Measurements from ENCODE around the gene SLC16A3. TPM values are rescaled to one million over a fixed set of nuclear protein-coding genes. Genes with fewer than 3 reads are reported as not detected.

Gene SLC16A3
- total RNA-seq, 4 donors from 2014 or later = 18.8 to 32.9 (median 21.7) TPM

DNA sequence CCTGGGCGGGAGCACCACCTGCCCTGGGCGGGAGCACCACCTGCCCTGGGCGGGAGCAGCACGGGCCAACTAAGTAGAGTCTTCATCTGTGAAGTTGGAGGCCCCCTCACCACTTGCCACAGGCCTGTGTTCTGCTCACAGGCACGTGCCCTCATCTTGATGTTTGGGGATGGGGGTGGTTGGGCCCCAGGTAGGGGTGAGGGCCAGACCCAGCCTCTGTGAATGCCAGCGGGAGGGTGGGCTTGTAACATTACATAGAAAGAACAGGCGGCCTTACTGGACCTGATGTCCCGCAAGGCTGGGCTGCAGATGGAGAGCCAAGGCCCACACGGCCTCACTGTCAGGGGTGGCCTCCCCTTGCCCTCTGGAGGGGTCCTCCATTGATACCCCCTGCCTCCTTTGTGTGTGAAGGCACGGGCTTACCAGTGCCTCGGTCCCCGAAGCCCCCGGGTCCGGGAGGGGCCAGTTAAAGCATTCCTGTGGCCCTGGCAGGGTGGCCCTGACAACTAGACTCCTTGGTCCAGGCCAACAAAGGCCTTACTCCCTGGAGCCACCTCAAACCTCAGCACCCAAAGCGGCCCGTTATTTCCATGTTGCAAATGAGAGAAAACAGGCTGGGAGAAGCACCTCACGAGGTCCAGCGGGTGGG is 1.1 kb upstream of the SLC16A3 start:
- no peak for DNase-seq
- WGBS, 2 donors = no CpG with 5 or more reads among the region's 18 CpGs
- H3K4me3 ChIP-seq = peak overlapping the region; percentile 35 to 84 (median 64)

DNA sequence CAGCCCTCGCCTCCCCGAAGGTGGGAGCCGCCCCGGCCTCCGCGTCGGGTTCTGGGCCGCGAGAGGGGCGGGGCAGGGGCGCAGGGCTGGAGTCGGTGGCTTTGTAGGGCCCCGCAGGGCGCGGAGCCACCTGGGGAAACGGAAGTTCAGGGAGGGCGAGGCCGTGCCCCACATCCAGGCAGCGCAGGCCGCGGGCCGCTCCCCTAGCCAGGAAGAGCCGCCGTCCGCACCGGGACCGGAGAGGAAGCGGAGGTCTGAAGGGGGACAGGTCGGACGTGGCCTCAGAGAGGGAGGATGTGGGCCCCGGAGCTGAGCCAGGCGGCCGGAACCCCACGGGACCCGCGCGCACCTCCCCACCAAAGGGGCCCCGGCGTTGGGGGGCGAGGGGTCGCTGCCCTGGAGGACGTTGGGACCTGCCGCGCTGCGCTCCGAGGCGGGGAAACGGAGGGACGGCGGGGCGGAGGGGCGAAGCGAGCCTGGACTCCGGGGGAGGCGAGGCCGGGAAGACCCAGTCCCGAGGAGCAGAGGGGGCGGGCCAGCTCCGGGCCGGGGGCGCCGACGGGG is 482 bp upstream of the SLC16A3 start:
- Histone ChIP-seq H3K27me3 (peaks cover 0 to 36% (median 0%) of the 10 kb centered on the region in 4 donors), H3K4me1 (peaks cover 32 to 57% (median 42%) of the 10 kb centered on the region in 3 donors), H3K4me3 (peak overlapping the region; percentile 35 to 84 (median 64)), H3K27ac (peak overlapping the region; percentile 80 to 94 (median 90)), H3K9me3 (peaks cover 0 to 3% (median 0%) of the 10 kb centered on the region in 3 donors), H3K36me3 (no peaks in the 10 kb centered on the region)
- WGBS, 2 donors = 5% methylated on average over 4 of the region's 63 CpGs; no CpG with 5 or more reads in 1 of the 2 donors
- TF ChIP-seq, protein P1, sequence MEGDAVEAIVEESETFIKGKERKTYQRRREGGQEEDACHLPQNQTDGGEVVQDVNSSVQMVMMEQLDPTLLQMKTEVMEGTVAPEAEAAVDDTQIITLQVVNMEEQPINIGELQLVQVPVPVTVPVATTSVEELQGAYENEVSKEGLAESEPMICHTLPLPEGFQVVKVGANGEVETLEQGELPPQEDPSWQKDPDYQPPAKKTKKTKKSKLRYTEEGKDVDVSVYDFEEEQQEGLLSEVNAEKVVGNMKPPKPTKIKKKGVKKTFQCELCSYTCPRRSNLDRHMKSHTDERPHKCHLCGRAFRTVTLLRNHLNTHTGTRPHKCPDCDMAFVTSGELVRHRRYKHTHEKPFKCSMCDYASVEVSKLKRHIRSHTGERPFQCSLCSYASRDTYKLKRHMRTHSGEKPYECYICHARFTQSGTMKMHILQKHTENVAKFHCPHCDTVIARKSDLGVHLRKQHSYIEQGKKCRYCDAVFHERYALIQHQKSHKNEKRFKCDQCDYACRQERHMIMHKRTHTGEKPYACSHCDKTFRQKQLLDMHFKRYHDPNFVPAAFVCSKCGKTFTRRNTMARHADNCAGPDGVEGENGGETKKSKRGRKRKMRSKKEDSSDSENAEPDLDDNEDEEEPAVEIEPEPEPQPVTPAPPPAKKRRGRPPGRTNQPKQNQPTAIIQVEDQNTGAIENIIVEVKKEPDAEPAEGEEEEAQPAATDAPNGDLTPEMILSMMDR (IDR thresholded peaks at IDR 0.05) = no peak
- TF ChIP-seq POLR2A (IDR thresholded peaks at IDR 0.05) = peak in 2 of 4 donors; percentile 9 to 55
- DNase-seq = no peak
- intact Hi-C loops (cut with DNase I) = no loop called here

More for the DNA sequence above, 1.1 kb upstream of the SLC16A3 start:
- Histone ChIP-seq H3K36me3 (no peaks in the 10 kb centered on the region), H3K27ac (peak overlapping the region; percentile 80 to 94 (median 90)), H3K9me3 (peaks cover 0 to 3% (median 0%) of the 10 kb centered on the region in 3 donors), H3K27me3 (peaks cover 0 to 36% (median 0%) of the 10 kb centered on the region in 4 donors), H3K4me1 (peaks cover 32 to 51% (median 42%) of the 10 kb centered on the region in 3 donors)
- TF ChIP-seq, protein P1 (IDR thresholded peaks at IDR 0.05) = no peak
- TF ChIP-seq POLR2A (IDR thresholded peaks at IDR 0.05) = no peak
- intact Hi-C loops (cut with DNase I) = no loop called here

DNA sequence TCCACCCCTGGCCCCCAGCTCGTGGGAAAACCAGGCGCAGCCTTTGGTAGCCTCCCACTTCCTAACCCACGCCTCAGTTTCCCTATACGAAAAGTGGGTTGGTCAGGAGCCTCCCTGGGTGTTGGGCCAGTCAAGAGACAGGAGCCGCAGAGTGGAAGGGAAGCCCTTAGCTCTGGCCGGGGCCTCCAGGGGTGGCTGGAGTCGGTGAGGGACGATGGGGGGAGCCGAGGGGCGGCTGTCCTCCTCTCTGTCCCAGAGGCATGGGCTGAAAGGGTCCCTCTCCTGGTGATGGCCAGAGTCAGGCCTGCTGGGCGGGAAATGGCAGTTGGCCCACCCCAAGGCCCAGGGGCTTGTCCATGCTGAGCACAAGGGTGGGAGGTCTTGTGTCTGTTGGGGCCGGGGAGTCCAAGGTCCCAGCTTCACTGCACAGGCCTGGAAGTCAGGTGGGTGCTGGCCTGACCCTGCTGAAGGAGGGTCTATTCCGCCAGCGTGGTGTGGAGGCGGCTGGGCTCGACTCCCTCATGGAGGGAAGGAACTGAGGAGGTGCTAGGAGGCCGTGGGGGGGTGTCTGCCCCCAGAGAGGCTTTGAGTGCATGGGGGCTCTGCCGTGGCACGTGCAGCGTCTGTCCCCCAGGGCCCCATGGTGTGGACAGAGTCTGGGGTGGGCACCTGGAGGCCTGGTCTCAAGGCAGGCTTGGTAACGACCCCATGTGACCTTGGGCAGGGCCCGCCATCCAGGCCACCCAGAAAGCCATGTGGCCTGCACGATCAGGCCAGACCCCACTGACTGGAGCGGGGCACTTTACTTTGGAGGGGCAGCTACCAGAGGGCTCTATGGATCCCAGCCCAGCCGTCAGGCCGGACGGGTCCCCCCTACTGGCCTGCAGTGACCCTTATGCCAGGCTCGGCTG is 1.1 kb downstream of the SLC16A3 start:
- 33% methylated on average over 1 of the region's 28 CpGs; no CpG with 5 or more reads in 1 of the 2 donors for WGBS, 2 donors
- DNase-seq = no peak
- Histone ChIP-seq H3K36me3 (no peaks in the 10 kb centered on the region), H3K27ac (peak overlapping the region; percentile 80 to 94 (median 90)), H3K4me1 (peaks cover 36 to 71% (median 44%) of the 10 kb centered on the region in 3 donors), H3K4me3 (peak overlapping the region; percentile 35 to 84 (median 64)), H3K27me3 (peaks cover 0 to 36% (median 0%) of the 10 kb centered on the region in 4 donors), H3K9me3 (no peaks in the 10 kb centered on the region)
- no peak for TF ChIP-seq POLR2A (IDR thresholded peaks at IDR 0.05)
- TF ChIP-seq, protein P1 (IDR thresholded peaks at IDR 0.05) = no peak
- intact Hi-C loops (cut with DNase I) = no loop called here

DNA sequence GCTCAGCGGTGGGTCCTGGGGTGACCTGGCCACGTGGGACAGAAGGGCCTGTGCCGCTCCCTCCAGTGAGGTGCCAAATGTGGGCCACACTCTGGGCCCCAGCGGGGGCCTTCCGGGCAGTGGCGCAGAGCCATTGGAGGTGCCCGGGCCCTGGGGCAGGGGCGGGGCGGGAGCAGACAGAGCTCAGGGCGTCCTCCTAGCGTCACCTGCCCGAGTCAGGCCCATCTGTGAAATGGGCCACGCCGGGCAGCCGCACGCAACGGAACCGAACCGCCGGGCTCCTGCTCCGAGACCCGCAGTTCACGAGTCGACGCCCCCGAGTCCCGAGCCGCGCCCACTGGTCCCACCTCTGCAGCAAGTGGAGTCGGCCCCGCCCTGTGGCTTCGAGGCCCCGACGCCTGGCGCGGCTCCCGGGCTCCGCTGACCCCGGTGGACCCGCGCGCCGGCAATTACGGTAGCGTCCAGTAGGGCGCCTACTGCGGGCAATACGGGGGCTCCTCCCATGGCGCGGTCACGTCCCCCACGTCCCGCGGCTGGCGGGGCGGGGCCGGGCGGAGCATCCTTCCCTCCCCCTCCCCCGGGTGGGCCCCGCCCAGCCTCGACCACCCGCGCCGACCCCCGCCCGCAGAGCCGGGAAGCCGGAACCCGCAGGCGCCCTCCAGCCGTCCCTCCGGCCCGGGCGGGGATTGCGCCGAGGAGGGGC is 1.9 kb downstream of the SLC16A3 start:
- TF ChIP-seq, protein P1 (IDR thresholded peaks at IDR 0.05) = peak; percentile 35 to 61 (median 52)
- TF ChIP-seq POLR2A (IDR thresholded peaks at IDR 0.05) = peak in 1 of 4 donors; percentile 30
- DNase-seq = no peak
- H3K27me3 ChIP-seq = peaks cover 0 to 36% (median 0%) of the 10 kb centered on the region in 4 donors
- intact Hi-C loops (cut with DNase I) = no loop called here
- peak overlapping the region; percentile 80 to 94 (median 90) for H3K27ac ChIP-seq
- no peaks in the 10 kb centered on the region for H3K36me3 ChIP-seq
- 0% methylated on average over 1 to 12 of the region's 76 CpGs for WGBS, 2 donors
- H3K9me3 ChIP-seq = no peaks in the 10 kb centered on the region
- peak overlapping the region; percentile 35 to 84 (median 64) for H3K4me3 ChIP-seq
- peaks cover 44 to 79% (median 51%) of the 10 kb centered on the region in 3 donors for H3K4me1 ChIP-seq

Data from esophagus squamous epithelium (tissue), 5 donors.